ENCODE data around the gene MFAP1. TPM values are rescaled to one million over a fixed set of nuclear protein-coding genes. Genes with fewer than 3 reads are reported as not detected.
"Not testable (repeated sequence)": the region's sequence is repeated elsewhere in the genome, so short reads cannot be mapped to it uniquely, and the experiment has no call there.

MFAP1 gene
- total and polyA plus RNA-seq, 7 donors = 17.2 to 31.4 (median 20.9) TPM

GRCh38 chr15:43852607-43853006 lies 28.1 kb upstream of the MFAP1 start:
- 97 to 100% (median 99%) methylated on average over 4 of the region's 4 CpGs for WGBS, 3 donors
- H3K27me3 ChIP-seq (ENCODE audit: insufficient read depth in 3 of 3, low read length in 2 of 3) = no peaks in the 10 kb centered on the region
- H3K27ac ChIP-seq = no peak overlapping the region
- H3K4me3 ChIP-seq = no peak overlapping the region
- DNase-seq (no peak), ATAC-seq (no peak)
- H3K9me3 ChIP-seq = no peaks in the 10 kb centered on the region
- no peaks in the 10 kb centered on the region for H3K4me1 ChIP-seq
- TF ChIP-seq CTCF (IDR thresholded peaks at IDR 0.05) = no peak
- intact Hi-C loops (cut with DNase I) = no loop called here
- no peaks in the 10 kb centered on the region for H3K36me3 ChIP-seq (ENCODE audit: insufficient read depth in 1 of 2, low read depth in 1 of 2)

DNA sequence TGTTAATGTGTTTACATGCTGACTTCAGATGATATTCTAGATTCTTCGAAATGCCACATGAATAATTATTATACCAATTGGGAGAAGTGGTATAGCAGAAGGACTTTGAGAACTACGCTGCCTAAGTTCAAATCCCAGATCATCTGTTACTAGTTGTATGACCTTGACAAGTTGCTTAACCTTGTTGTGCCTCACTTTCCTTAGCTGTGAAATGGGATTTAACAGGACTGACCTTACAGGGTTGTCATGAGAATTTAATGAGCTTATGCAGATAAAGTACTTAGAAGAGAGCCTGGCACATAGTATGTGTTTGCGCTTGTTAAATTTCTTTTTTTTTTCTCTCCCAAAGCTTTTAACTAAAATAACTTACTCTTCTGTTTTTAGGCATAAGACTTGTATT lies 26.8 kb upstream of the MFAP1 start:
- Histone ChIP-seq H3K4me3 (no peak overlapping the region), H3K36me3 (ENCODE audit: insufficient read depth in 1 of 2, low read depth in 1 of 2) (no peaks in the 10 kb centered on the region), H3K27ac (no peak overlapping the region), H3K9me3 (no peaks in the 10 kb centered on the region), H3K4me1 (no peaks in the 10 kb centered on the region), H3K27me3 (ENCODE audit: insufficient read depth in 3 of 3, low read length in 2 of 3) (no peaks in the 10 kb centered on the region)
- 95 to 100% (median 96%) methylated on average over 3 of the region's 3 CpGs for WGBS, 3 donors
- ATAC-seq (no peak), DNase-seq (no peak)
- intact Hi-C loops (cut with DNase I) = no loop called here
- no peak for TF ChIP-seq CTCF (IDR thresholded peaks at IDR 0.05)

DNA sequence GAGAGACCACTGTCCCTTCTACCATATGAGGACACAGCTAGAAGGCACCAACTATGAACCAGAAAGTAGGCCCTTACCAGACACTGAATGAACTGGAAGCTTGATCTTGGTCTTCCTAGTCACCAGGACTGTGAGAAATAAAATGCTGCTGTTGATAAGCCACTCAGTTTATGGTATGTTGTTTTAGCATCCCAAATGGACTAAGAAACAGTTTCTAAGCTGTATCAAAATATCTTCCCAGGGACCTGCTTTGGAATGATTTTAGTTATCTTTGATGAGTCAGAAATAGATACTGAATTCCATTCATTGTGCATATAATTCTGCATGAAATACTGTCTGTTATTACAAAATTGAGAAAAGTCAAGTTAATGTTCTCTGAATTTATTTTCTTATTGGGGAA lies 20.9 kb upstream of the MFAP1 start:
- TF ChIP-seq CTCF (IDR thresholded peaks at IDR 0.05) = no peak
- H3K4me1 ChIP-seq = no peaks in the 10 kb centered on the region
- no peak for ATAC-seq
- no peak overlapping the region for H3K4me3 ChIP-seq
- intact Hi-C loops (cut with DNase I) = no loop called here
- H3K9me3 ChIP-seq = no peaks in the 10 kb centered on the region
- no peak overlapping the region for H3K27ac ChIP-seq
- DNase-seq = no peak
- peaks cover 0 to 5% of the 10 kb centered on the region in 2 donors for H3K36me3 ChIP-seq (ENCODE audit: insufficient read depth in 1 of 2, low read depth in 1 of 2)
- no peaks in the 10 kb centered on the region for H3K27me3 ChIP-seq (ENCODE audit: insufficient read depth in 3 of 3, low read length in 2 of 3)

DNA sequence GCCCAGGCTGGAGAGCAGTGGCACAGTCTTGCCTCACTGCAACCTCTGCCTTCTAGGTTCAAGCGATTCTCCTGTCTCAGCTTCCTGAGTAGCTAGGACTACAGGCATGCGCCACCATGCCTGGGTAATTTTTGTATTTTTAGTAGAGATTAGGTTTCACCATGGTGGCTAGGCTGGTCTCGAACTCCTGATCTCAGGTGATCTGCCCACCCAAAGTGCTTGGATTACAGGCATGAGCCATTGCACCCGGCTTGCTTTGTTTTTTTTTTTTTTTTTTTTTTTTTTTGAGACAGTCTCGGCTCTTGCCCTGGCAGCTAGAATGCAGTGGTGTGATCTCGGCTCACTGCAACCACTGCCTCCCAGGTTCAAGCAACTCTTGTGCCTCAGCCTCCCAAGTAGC lies 8.0 kb upstream of the MFAP1 start:
- H3K4me1 ChIP-seq; intact Hi-C loops (cut with DNase I); H3K4me3 ChIP-seq; ATAC-seq; H3K9me3 ChIP-seq; H3K27ac ChIP-seq; H3K36me3 ChIP-seq (ENCODE audit: insufficient read depth in 1 of 2, low read depth in 1 of 2); DNase-seq; H3K27me3 ChIP-seq (ENCODE audit: insufficient read depth in 3 of 3, low read length in 2 of 3): not testable (repeated sequence)
- 82 to 96% (median 94%) methylated on average over 6 of the region's 6 CpGs for WGBS, 3 donors

GRCh38 chr15:43831519-43832052 lies 7.1 kb upstream of the MFAP1 start:
- DNase-seq; intact Hi-C loops (cut with DNase I); H3K4me1 ChIP-seq; H3K36me3 ChIP-seq (ENCODE audit: insufficient read depth in 1 of 2, low read depth in 1 of 2); H3K27me3 ChIP-seq (ENCODE audit: insufficient read depth in 3 of 3, low read length in 2 of 3); H3K27ac ChIP-seq; H3K9me3 ChIP-seq; ATAC-seq; H3K4me3 ChIP-seq: not testable (repeated sequence)
- WGBS, 3 donors = 87 to 90% (median 90%) methylated on average over 14 of the region's 14 CpGs

DNA sequence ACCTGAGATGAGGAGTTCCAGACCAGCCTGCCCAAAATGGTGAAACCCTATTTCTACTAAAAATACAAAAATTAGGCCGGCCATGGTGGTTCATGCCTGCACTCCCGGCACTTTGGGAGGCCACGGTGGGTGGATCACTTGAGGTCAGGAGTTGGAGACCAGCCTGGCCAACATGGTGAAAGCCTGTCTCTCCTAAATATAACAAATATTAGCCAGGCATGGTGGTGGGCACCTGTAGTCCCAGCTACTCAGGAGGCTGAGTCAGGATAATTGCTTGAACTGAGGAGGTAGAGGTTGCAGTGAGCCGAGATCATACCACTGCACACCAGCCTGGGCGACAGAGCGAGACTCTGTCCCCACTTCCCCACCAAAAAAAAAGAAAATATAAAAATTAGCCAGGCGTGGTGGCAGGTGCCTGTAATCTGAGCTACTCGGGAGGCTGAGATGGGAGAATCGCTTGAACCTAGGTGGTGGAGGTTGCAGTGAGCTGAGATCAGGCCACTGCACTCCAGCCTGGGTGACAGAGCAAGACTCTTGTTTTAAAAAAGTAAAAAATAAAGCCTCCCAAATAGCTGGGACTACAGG lies 6.3 kb upstream of the MFAP1 start:
- H3K4me1 ChIP-seq; H3K27ac ChIP-seq; ATAC-seq; intact Hi-C loops (cut with DNase I); H3K36me3 ChIP-seq (ENCODE audit: insufficient read depth in 1 of 2, low read depth in 1 of 2); H3K9me3 ChIP-seq; H3K4me3 ChIP-seq; DNase-seq: not testable (repeated sequence)
- H3K27me3 ChIP-seq (ENCODE audit: insufficient read depth in 3 of 3, low read length in 2 of 3) = peaks cover 0 to 15% (median 2%) of the 10 kb centered on the region in 3 donors
- WGBS, 3 donors = 93 to 97% (median 94%) methylated on average over 9 of the region's 9 CpGs

GRCh38 chr15:43829951-43830540 lies 5.6 kb upstream of the MFAP1 start:
- H3K4me3 ChIP-seq; ATAC-seq; H3K27ac ChIP-seq; H3K9me3 ChIP-seq; DNase-seq; H3K36me3 ChIP-seq (ENCODE audit: insufficient read depth in 1 of 2, low read depth in 1 of 2); intact Hi-C loops (cut with DNase I); H3K4me1 ChIP-seq: not testable (repeated sequence)
- 95 to 100% (median 97%) methylated on average over 9 of the region's 9 CpGs for WGBS, 3 donors
- peaks cover 0 to 20% (median 2%) of the 10 kb centered on the region in 3 donors for H3K27me3 ChIP-seq (ENCODE audit: insufficient read depth in 3 of 3, low read length in 2 of 3)

Data from psoas muscle (tissue), 8 donors.